ENCODE results near the gene ALPP. TPM values are rescaled to one million over a fixed set of nuclear protein-coding genes. Genes with fewer than 3 reads are reported as not detected.
"Not testable (repeated sequence)": the region's sequence is repeated elsewhere in the genome, so short reads cannot be mapped to it uniquely, and the experiment has no call there.

ALPP gene
- total and polyA plus RNA-seq, 4 experiments from 2014 or later: not detected

GRCh38 chr2:232419245-232420072 lies 40.9 kb downstream of the ALPP start:
- H3K9me3 Mint-ChIP-seq: peaks cover 0 to 11% (median 2%) of the 10 kb centered on the region in 8 donors
- Histone ChIP-seq H3K9me3 (ENCODE audit: control insufficient read depth in 1 of 2, low read length in 2 of 2) (no peaks in the 10 kb centered on the region), H3K36me3 (ENCODE audit: insufficient read depth, low read length) (no peaks in the 10 kb centered on the region), H3K27me3 (ENCODE audit: insufficient read depth, low read length) (no peaks in the 10 kb centered on the region), H3K27ac (ENCODE audit: low read depth, low read length) (no peak overlapping the region), H3K4me3 (ENCODE audit: low read length in 2 of 2) (no peak overlapping the region), H3K4me1 (ENCODE audit: insufficient read depth, low read length) (peaks cover 3% of the 10 kb centered on the region)
- peaks cover 5 to 29% (median 12%) of the 10 kb centered on the region in 4 donors for H3K4me1 Mint-ChIP-seq
- DNase-seq: no peak
- peak overlapping the region in 6 of 8 donors; percentile 38 to 77 (median 72) for H3K4me3 Mint-ChIP-seq
- CTCF ChIA-PET (ENCODE audit: partially characterized antibody): no interaction called here
- H3K27ac Mint-ChIP-seq: no peak overlapping the region
- H3K27me3 Mint-ChIP-seq: peaks cover 36 to 42% of the 10 kb centered on the region in 2 donors
- POLR2A ChIA-PET (ENCODE audit: partially characterized antibody): no interaction called here
- H3K36me3 Mint-ChIP-seq: no peaks in the 10 kb centered on the region
- intact Hi-C loops (cut with micrococcal nuclease): no loop called here

GRCh38 chr2:232420073-232420454 lies 41.5 kb downstream of the ALPP start:
- no peak overlapping the region for H3K27ac Mint-ChIP-seq
- no peak for DNase-seq
- Histone ChIP-seq H3K9me3 (ENCODE audit: control insufficient read depth in 1 of 2, low read length in 2 of 2) (no peaks in the 10 kb centered on the region), H3K4me3 (ENCODE audit: low read length in 2 of 2) (peak overlapping the region in 1 of 2 donors; percentile 14), H3K4me1 (ENCODE audit: insufficient read depth, low read length) (peaks cover 3% of the 10 kb centered on the region), H3K36me3 (ENCODE audit: insufficient read depth, low read length) (no peaks in the 10 kb centered on the region), H3K27me3 (ENCODE audit: insufficient read depth, low read length) (no peaks in the 10 kb centered on the region), H3K27ac (ENCODE audit: low read depth, low read length) (no peak overlapping the region)
- peaks cover 5 to 29% (median 12%) of the 10 kb centered on the region in 4 donors for H3K4me1 Mint-ChIP-seq
- ChIA-PET CTCF (ENCODE audit: partially characterized antibody) (no interaction called here), POLR2A (ENCODE audit: partially characterized antibody) (no interaction called here)
- peaks cover 0 to 11% (median 2%) of the 10 kb centered on the region in 8 donors for H3K9me3 Mint-ChIP-seq
- intact Hi-C loops (cut with micrococcal nuclease): no loop called here
- peak overlapping the region in 4 of 8 donors; percentile 31 to 62 (median 46) for H3K4me3 Mint-ChIP-seq
- peaks cover 37 to 40% of the 10 kb centered on the region in 2 donors for H3K27me3 Mint-ChIP-seq
- no peaks in the 10 kb centered on the region for H3K36me3 Mint-ChIP-seq

GRCh38 chr2:232420463-232421188 lies 42.1 kb downstream of the ALPP start:
- peaks cover 0 to 11% (median 2%) of the 10 kb centered on the region in 8 donors for H3K9me3 Mint-ChIP-seq
- ChIA-PET CTCF (ENCODE audit: partially characterized antibody) (no interaction called here), POLR2A (ENCODE audit: partially characterized antibody) (no interaction called here)
- peak overlapping the region in 4 of 8 donors; percentile 16 to 62 (median 56) for H3K4me3 Mint-ChIP-seq
- no peak overlapping the region for H3K27ac ChIP-seq (ENCODE audit: low read depth, low read length)
- H3K27me3 Mint-ChIP-seq: peaks cover 35 to 41% of the 10 kb centered on the region in 2 donors
- H3K27ac Mint-ChIP-seq: no peak overlapping the region
- no peaks in the 10 kb centered on the region for H3K27me3 ChIP-seq (ENCODE audit: insufficient read depth, low read length)
- H3K4me3 ChIP-seq (ENCODE audit: low read length in 2 of 2): peak overlapping the region in 1 of 2 donors; percentile 14
- H3K4me1 Mint-ChIP-seq: peaks cover 5 to 26% (median 12%) of the 10 kb centered on the region in 4 donors
- no peaks in the 10 kb centered on the region for H3K36me3 Mint-ChIP-seq
- H3K4me1 ChIP-seq (ENCODE audit: insufficient read depth, low read length): peaks cover 3% of the 10 kb centered on the region
- intact Hi-C loops (cut with micrococcal nuclease): no loop called here
- no peaks in the 10 kb centered on the region for H3K36me3 ChIP-seq (ENCODE audit: insufficient read depth, low read length)
- no peaks in the 10 kb centered on the region for H3K9me3 ChIP-seq (ENCODE audit: control insufficient read depth in 1 of 2, low read length in 2 of 2)
- peak in 2 of 5 donors; percentile 9 to 24 for DNase-seq

- H3K27me3 Mint-ChIP-seq: peaks cover 31 to 35% of the 10 kb centered on the region in 2 donors
- Histone ChIP-seq H3K9me3 (ENCODE audit: control insufficient read depth in 1 of 2, low read length in 2 of 2) (no peaks in the 10 kb centered on the region), H3K4me1 (ENCODE audit: insufficient read depth, low read length) (peaks cover 3% of the 10 kb centered on the region), H3K36me3 (ENCODE audit: insufficient read depth, low read length) (no peaks in the 10 kb centered on the region), H3K4me3 (ENCODE audit: low read length in 2 of 2) (no peak overlapping the region), H3K27me3 (ENCODE audit: insufficient read depth, low read length) (no peaks in the 10 kb centered on the region), H3K27ac (ENCODE audit: low read depth, low read length) (no peak overlapping the region)
- no peak overlapping the region for H3K27ac Mint-ChIP-seq
- ChIA-PET CTCF (ENCODE audit: partially characterized antibody) (no interaction called here), POLR2A (ENCODE audit: partially characterized antibody) (no interaction called here)
- peaks cover 5 to 23% (median 12%) of the 10 kb centered on the region in 4 donors for H3K4me1 Mint-ChIP-seq
- H3K36me3 Mint-ChIP-seq: no peaks in the 10 kb centered on the region
- intact Hi-C loops (cut with micrococcal nuclease): no loop called here
- no peak for DNase-seq
- peaks cover 0 to 11% (median 2%) of the 10 kb centered on the region in 8 donors for H3K9me3 Mint-ChIP-seq
- peak overlapping the region in 4 of 8 donors; percentile 41 to 69 (median 50) for H3K4me3 Mint-ChIP-seq
These were observed 42.7 kb downstream of the ALPP start for GRCh38 chr2:232421189-232421785.

GRCh38 chr2:232422051-232422450 lies 43.5 kb downstream of the ALPP start:
- no peaks in the 10 kb centered on the region for H3K36me3 Mint-ChIP-seq
- Histone ChIP-seq H3K4me3 (ENCODE audit: low read length in 2 of 2) (no peak overlapping the region), H3K4me1 (ENCODE audit: insufficient read depth, low read length) (peaks cover 3% of the 10 kb centered on the region), H3K27me3 (ENCODE audit: insufficient read depth, low read length) (no peaks in the 10 kb centered on the region), H3K27ac (ENCODE audit: low read depth, low read length) (no peak overlapping the region), H3K36me3 (ENCODE audit: insufficient read depth, low read length) (no peaks in the 10 kb centered on the region), H3K9me3 (ENCODE audit: control insufficient read depth in 1 of 2, low read length in 2 of 2) (no peaks in the 10 kb centered on the region)
- CTCF ChIA-PET (ENCODE audit: partially characterized antibody): no interaction called here
- H3K4me1 Mint-ChIP-seq: peaks cover 5 to 23% (median 12%) of the 10 kb centered on the region in 4 donors
- intact Hi-C loops (cut with micrococcal nuclease): no loop called here
- H3K27me3 Mint-ChIP-seq: peaks cover 31 to 35% of the 10 kb centered on the region in 2 donors
- POLR2A ChIA-PET (ENCODE audit: partially characterized antibody): no interaction called here
- DNase-seq: no peak
- peaks cover 0 to 11% (median 2%) of the 10 kb centered on the region in 8 donors for H3K9me3 Mint-ChIP-seq
- peak overlapping the region in 7 of 8 donors; percentile 29 to 75 (median 57) for H3K4me3 Mint-ChIP-seq
- H3K27ac Mint-ChIP-seq: peak overlapping the region in 1 of 7 donors; percentile 29

GRCh38 chr2:232422996-232423395 lies 44.4 kb downstream of the ALPP start:
- H3K27ac Mint-ChIP-seq; POLR2A ChIA-PET (ENCODE audit: partially characterized antibody); H3K36me3 Mint-ChIP-seq; intact Hi-C loops (cut with micrococcal nuclease); H3K27me3 ChIP-seq (ENCODE audit: insufficient read depth, low read length); H3K4me1 ChIP-seq (ENCODE audit: insufficient read depth, low read length); H3K36me3 ChIP-seq (ENCODE audit: insufficient read depth, low read length); H3K27ac ChIP-seq (ENCODE audit: low read depth, low read length); H3K4me3 ChIP-seq (ENCODE audit: low read length in 2 of 2); CTCF ChIA-PET (ENCODE audit: partially characterized antibody); H3K9me3 ChIP-seq (ENCODE audit: control insufficient read depth in 1 of 2, low read length in 2 of 2); DNase-seq: not testable (repeated sequence)
- Mint-ChIP-seq H3K4me3 (peak overlapping the region in 1 of 8 donors; percentile 25), H3K27me3 (peaks cover 30 to 34% of the 10 kb centered on the region in 2 donors), H3K9me3 (peaks cover 0 to 11% (median 2%) of the 10 kb centered on the region in 8 donors), H3K4me1 (peaks cover 5 to 23% (median 12%) of the 10 kb centered on the region in 4 donors)

- H3K36me3 Mint-ChIP-seq; H3K27ac Mint-ChIP-seq; H3K4me3 ChIP-seq (ENCODE audit: low read length in 2 of 2); POLR2A ChIA-PET (ENCODE audit: partially characterized antibody); H3K4me1 ChIP-seq (ENCODE audit: insufficient read depth, low read length); intact Hi-C loops (cut with micrococcal nuclease); H3K36me3 ChIP-seq (ENCODE audit: insufficient read depth, low read length); CTCF ChIA-PET (ENCODE audit: partially characterized antibody); H3K27ac ChIP-seq (ENCODE audit: low read depth, low read length); DNase-seq; H3K4me3 Mint-ChIP-seq; H3K9me3 ChIP-seq (ENCODE audit: control insufficient read depth in 1 of 2, low read length in 2 of 2); H3K27me3 ChIP-seq (ENCODE audit: insufficient read depth, low read length): not testable (repeated sequence)
- Mint-ChIP-seq H3K27me3 (peaks cover 26 to 30% of the 10 kb centered on the region in 2 donors), H3K4me1 (peaks cover 3 to 20% (median 10%) of the 10 kb centered on the region in 4 donors), H3K9me3 (peaks cover 0 to 11% (median 2%) of the 10 kb centered on the region in 8 donors)
These were observed 44.9 kb downstream of the ALPP start for GRCh38 chr2:232423407-232423806.

Measured in CD4-positive, alpha-beta memory T cell (primary cell).